Activated CD4-positive, alpha-beta T cell treated with anti-CD3 and anti-CD28 coated beads, Interleukin-2, amount 10 ng/mL, durations not matched to agents 7 days and 5 days (primary cell): ENCODE results near the gene CDKN1B. TPM values are rescaled to one million over a fixed set of nuclear protein-coding genes. Genes with fewer than 3 reads are reported as not detected.

Source experiments
- CTCF ChIA-PET: fragments of 350-600 bp; sonication (Branson Sonifier 250); formaldehyde crosslinking; loops from one replicate; lab custom pipeline; 2021; ENCODE audit warnings: antibody characterized with exemption; lab: Charles Lee
- POLR2A ChIA-PET: fragments of 350-600 bp; sonication (Branson Sonifier 250); formaldehyde crosslinking; loops from one replicate; lab custom pipeline; 2021; ENCODE audit warnings: antibody characterized with exemption; lab: Charles Lee
- DNase-seq: peaks from one replicate; pipeline ENCODE4 v3.0.0-alpha.2; 2020
- H3K27ac Mint-ChIP-seq: one replicate; pipeline ENCODE4 v1.8.0; 2021; ENCODE audit warnings: mild to moderate bottlenecking, moderate library complexity, mixed read lengths
- H3K27me3 Mint-ChIP-seq: one replicate; pipeline ENCODE4 v1.8.0; 2021; ENCODE audit warnings: mixed read lengths
- H3K36me3 Mint-ChIP-seq: one replicate; pipeline ENCODE4 v1.8.0; 2021; ENCODE audit warnings: low read depth, mixed read lengths
- H3K4me1 Mint-ChIP-seq: one replicate; pipeline ENCODE4 v1.8.0; 2021; ENCODE audit warnings: mixed read lengths
- H3K4me3 Mint-ChIP-seq: one replicate; pipeline ENCODE4 v1.8.0; 2021; ENCODE audit warnings: mild to moderate bottlenecking, moderate library complexity, mixed read lengths
- H3K9me3 Mint-ChIP-seq: one replicate; pipeline ENCODE4 v1.8.0; 2021; ENCODE audit warnings: mixed read lengths
- total RNA-seq, 2 experiments: library from RNA; stranded (reverse); gene quantifications; one replicate each; pipeline ENCODE4 v1.2.3, GENCODE V29; 2021

Gene CDKN1B
- total RNA-seq, result 100 to 1,000 TPM; 105 to 117 TPM

- Mint-ChIP-seq H3K9me3 (no peaks in the 10 kb centered on the region), H3K36me3 (peaks cover 57% of the 10 kb centered on the region), H3K27ac (peak within 1 kb of the TSS; percentile 99), H3K27me3 (no peaks in the 10 kb centered on the region), H3K4me3 (peak within 1 kb of the TSS; percentile 97), H3K4me1 (peaks cover 40% of the 10 kb centered on the region)
- POLR2A ChIA-PET, result interaction anchor here (1.1 to 2.2 kb wide), 5 partner anchors 8 to 360 kb away, joined by 3 to 24 read pairs (median 4); partner anchors contain the start of gene BORCS5
- CTCF ChIA-PET, result interaction anchor here (0.6 to 1.6 kb wide), 4 partner anchors 8 to 114 kb away, joined by 3 to 7 read pairs (median 4); no protein-coding TSS in a partner anchor
- peak; percentile 91 for DNase-seq
Observed at GRCh38 chr12:12716793-12717585, at the start of gene CDKN1B. TSS of gene CDKN1B (plus strand) at chr12:12717368. CDS start at chr12:12717840, 472 bp downstream.

DNA sequence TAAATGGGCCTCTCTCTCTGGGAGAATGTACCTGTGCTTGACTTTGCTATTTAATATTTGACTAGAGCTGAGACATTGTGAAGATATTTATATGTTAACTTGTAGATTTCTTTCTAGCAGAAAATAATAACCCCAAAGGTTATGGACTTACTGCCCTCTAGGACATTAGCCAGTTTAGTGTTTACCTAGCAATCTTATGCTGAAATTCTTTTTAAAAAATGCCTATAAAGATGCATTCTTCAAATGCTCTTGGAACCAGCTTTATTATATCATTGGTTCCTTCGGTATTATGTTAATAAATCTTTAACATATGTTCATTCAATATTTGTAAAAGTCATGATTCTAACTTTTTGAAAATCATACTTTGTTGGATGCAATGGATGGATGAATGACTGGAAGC, 49.2 kb upstream of the CDKN1B start:
- peaks cover 2% of the 10 kb centered on the region for H3K36me3 Mint-ChIP-seq
- ChIA-PET POLR2A (no interaction called here), CTCF (interaction anchor here (1.1 to 1.3 kb wide), 2 partner anchors 9 to 26 kb away, joined by 3 to 5 read pairs; no protein-coding TSS in a partner anchor)
- no peak for DNase-seq
- H3K27ac Mint-ChIP-seq, result no peak overlapping the region
- H3K4me3 Mint-ChIP-seq, result no peak overlapping the region
- H3K4me1 Mint-ChIP-seq, result peaks cover 15% of the 10 kb centered on the region
- no peaks in the 10 kb centered on the region for H3K27me3 Mint-ChIP-seq
- H3K9me3 Mint-ChIP-seq, result no peaks in the 10 kb centered on the region

DNA sequence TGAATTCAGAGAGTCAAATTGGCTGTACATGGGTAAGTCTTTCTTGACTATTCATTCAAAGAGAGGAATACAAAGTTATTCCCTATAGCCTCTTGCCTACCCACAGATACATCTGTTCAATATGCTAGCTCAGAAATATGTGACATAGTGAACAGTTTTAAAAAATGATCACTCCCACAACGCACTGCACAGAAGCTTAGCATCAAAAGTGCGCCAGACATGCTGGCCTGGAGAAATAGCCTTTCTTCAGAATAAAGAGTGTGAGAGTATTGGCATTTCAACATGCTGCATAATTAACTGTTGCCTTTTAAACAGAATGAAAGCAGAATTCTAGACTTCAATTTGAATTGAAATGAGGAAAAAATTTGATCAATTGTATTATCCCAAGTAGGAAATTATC, 48.1 kb upstream of the CDKN1B start:
- no peak overlapping the region for H3K27ac Mint-ChIP-seq
- CTCF ChIA-PET, result no interaction called here

DNA sequence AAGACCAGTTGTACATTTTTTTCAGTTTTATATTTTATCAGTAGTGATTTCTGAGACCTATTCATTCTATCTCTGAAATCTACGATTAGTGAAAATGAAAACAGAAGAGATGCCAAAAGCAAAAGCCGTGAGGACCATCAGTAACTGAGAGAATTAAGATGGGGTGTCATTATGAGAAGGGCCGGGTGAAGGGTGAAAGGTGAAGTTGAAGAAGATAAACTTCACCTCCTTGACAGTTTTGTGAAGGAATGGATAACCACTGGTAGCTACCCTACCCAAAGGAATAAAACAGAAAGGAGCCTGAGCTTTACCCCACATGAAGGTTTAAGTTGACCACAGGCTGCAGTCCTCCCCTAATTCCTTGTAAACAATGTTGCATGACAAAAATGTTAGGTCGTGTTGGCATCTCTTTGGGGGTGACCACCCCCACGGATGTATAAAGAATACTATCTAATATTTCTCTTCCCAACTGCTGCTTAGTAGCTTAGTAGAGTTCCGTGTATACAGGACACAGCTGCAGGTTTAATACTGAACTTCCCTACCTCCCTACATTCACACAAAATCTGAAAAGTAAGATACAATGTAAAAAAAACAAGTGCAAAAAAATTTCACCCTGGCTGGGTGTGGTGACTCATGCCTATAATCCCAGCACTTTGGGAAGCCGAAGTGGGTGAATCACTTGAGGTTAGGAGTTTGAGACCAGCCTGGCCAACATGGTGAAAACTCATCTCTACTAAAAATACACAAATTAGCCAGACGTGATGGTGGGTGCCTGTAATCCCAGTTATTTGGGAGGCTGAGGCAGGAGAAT, 45.1 kb upstream of the CDKN1B start:
- no peak for DNase-seq
- H3K4me1 Mint-ChIP-seq, result peaks cover 29% of the 10 kb centered on the region
- ChIA-PET CTCF (interaction anchor here (0.5 to 1.4 kb wide), 5 partner anchors 9 to 1825 kb away, joined by 3 to 4 read pairs (median 3); no protein-coding TSS in a partner anchor), POLR2A (no interaction called here)
- H3K4me3 Mint-ChIP-seq, result no peak overlapping the region
- no peaks in the 10 kb centered on the region for H3K27me3 Mint-ChIP-seq
- no peaks in the 10 kb centered on the region for H3K9me3 Mint-ChIP-seq
- H3K36me3 Mint-ChIP-seq, result peaks cover 10% of the 10 kb centered on the region
- no peak overlapping the region for H3K27ac Mint-ChIP-seq

More for the DNA sequence above, 48.1 kb upstream of the CDKN1B start:
- Mint-ChIP-seq H3K36me3 (peaks cover 9% of the 10 kb centered on the region), H3K4me1 (peaks cover 21% of the 10 kb centered on the region), H3K4me3 (no peak overlapping the region), H3K9me3 (no peaks in the 10 kb centered on the region), H3K27me3 (no peaks in the 10 kb centered on the region)
- DNase-seq, result no peak
- POLR2A ChIA-PET, result no interaction called here

DNA sequence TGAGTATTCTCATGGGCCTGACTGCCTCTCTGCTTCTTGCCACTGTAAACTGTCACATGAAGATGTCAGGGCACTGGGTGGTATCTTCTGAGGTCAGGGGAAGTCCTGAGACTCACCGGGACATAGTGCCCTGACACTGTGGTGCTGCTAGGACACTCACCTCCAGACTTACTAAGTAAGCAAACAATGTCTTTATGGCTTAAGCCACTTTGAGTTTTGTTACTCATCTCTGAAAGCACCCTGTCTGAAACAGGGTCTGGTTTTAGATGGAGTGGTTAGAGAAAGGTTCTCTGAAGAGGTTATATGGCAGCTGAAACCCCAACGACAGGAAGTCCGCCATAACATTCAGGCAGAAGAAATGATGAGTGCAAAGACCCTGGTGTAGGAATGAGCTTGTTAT, 43.9 kb upstream of the CDKN1B start:
- POLR2A ChIA-PET, result no interaction called here
- no peak overlapping the region for H3K27ac Mint-ChIP-seq
- peaks cover 29% of the 10 kb centered on the region for H3K4me1 Mint-ChIP-seq
- no peak for DNase-seq
- peaks cover 10% of the 10 kb centered on the region for H3K36me3 Mint-ChIP-seq
- CTCF ChIA-PET, result interaction anchor here (1.4 kb wide), 2 partner anchors 11 to 27 kb away, joined by 4 to 5 read pairs; no protein-coding TSS in a partner anchor
- H3K4me3 Mint-ChIP-seq, result no peak overlapping the region
- no peaks in the 10 kb centered on the region for H3K27me3 Mint-ChIP-seq
- no peaks in the 10 kb centered on the region for H3K9me3 Mint-ChIP-seq

DNA sequence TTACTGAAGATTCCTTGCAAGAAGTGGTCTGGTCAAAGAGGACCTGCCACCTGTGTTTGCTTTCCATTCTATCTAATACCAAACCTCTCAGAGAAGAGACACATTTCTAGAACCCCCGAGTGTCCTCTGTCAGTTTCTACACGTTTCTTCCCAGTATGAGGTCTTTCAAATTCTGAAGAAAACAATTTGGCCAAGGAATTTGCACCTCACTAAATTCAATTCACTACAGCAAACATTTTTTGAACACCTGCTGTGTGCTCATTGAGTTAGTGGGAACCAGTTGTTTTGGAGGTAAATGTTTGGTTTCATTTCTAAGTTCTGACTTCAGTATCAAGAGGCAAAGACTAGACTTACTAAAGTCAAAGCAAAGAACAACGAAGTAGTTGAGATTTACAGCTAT, 40.6 kb upstream of the CDKN1B start:
- ChIA-PET POLR2A (no interaction called here), CTCF (interaction anchor here (0.8 kb wide), 1 partner anchor 10 kb away, joined by 3 read pairs; no protein-coding TSS in a partner anchor)
- peaks cover 25% of the 10 kb centered on the region for H3K4me1 Mint-ChIP-seq
- H3K9me3 Mint-ChIP-seq, result no peaks in the 10 kb centered on the region
- H3K27ac Mint-ChIP-seq, result no peak overlapping the region
- no peaks in the 10 kb centered on the region for H3K27me3 Mint-ChIP-seq
- H3K4me3 Mint-ChIP-seq, result no peak overlapping the region
- DNase-seq, result no peak
- H3K36me3 Mint-ChIP-seq, result peaks cover 10% of the 10 kb centered on the region

- DNase-seq, result no peak
- Mint-ChIP-seq H3K36me3 (peaks cover 5% of the 10 kb centered on the region), H3K9me3 (no peaks in the 10 kb centered on the region), H3K27me3 (no peaks in the 10 kb centered on the region), H3K4me3 (no peak overlapping the region), H3K4me1 (peaks cover 8% of the 10 kb centered on the region), H3K27ac (peak overlapping the region; percentile 21)
- CTCF ChIA-PET, result interaction anchor here (0.9 to 2.2 kb wide), 2 partner anchors 22 to 55 kb away, joined by 3 to 8 read pairs; no protein-coding TSS in a partner anchor
- POLR2A ChIA-PET, result interaction anchor here (0.7 kb wide), 1 partner anchor 259 kb away, joined by 4 read pairs; no protein-coding TSS in a partner anchor
Observed at GRCh38 chr12:12681061-12681765, 36.0 kb upstream of the CDKN1B start.

- no peak overlapping the region for H3K27ac Mint-ChIP-seq
- POLR2A ChIA-PET, result no interaction called here
- no peaks in the 10 kb centered on the region for H3K27me3 Mint-ChIP-seq
- H3K9me3 Mint-ChIP-seq, result no peaks in the 10 kb centered on the region
- peaks cover 5% of the 10 kb centered on the region for H3K36me3 Mint-ChIP-seq
- no peak for DNase-seq
- no peak overlapping the region for H3K4me3 Mint-ChIP-seq
- peaks cover 3% of the 10 kb centered on the region for H3K4me1 Mint-ChIP-seq
- CTCF ChIA-PET, result interaction anchor here (2.2 kb wide), 1 partner anchor 54 kb away, joined by 8 read pairs; no protein-coding TSS in a partner anchor
Observed at GRCh38 chr12:12682284-12682683, 34.9 kb upstream of the CDKN1B start.

- POLR2A ChIA-PET, result no interaction called here
- Mint-ChIP-seq H3K36me3 (peaks cover 8% of the 10 kb centered on the region), H3K27me3 (no peaks in the 10 kb centered on the region), H3K9me3 (no peaks in the 10 kb centered on the region), H3K4me1 (peaks cover 3% of the 10 kb centered on the region), H3K27ac (no peak overlapping the region), H3K4me3 (no peak overlapping the region)
- DNase-seq, result no peak
- CTCF ChIA-PET, result interaction anchor here (1.0 kb wide), 1 partner anchor 11 kb away, joined by 3 read pairs; no protein-coding TSS in a partner anchor
Observed at GRCh38 chr12:12683136-12683697, 34.0 kb upstream of the CDKN1B start.

DNA sequence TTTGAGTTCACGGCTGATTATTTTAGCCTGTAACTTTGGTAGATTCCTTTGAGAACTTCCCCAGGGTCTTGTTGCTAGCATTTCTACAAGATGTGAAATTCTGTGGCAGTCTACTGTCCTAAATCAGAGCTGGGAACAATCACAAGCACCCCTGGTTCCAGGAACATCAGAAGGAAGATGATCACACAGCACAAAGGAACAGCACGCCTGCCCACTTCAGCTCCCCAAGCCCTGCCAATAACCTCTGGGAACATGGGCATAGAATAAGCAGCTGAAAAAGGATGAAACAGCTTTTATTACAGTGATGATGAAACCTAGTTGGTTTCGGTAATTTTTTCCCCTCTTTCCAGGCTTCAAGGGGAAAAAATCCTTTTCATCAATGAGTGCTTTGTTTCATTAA, 33.4 kb upstream of the CDKN1B start:
- ChIA-PET POLR2A (no interaction called here), CTCF (interaction anchor here (1.0 kb wide), 1 partner anchor 11 kb away, joined by 3 read pairs; no protein-coding TSS in a partner anchor)
- no peaks in the 10 kb centered on the region for H3K27me3 Mint-ChIP-seq
- H3K4me1 Mint-ChIP-seq, result peaks cover 3% of the 10 kb centered on the region
- H3K36me3 Mint-ChIP-seq, result peaks cover 13% of the 10 kb centered on the region
- H3K4me3 Mint-ChIP-seq, result no peak overlapping the region
- H3K9me3 Mint-ChIP-seq, result no peaks in the 10 kb centered on the region
- no peak overlapping the region for H3K27ac Mint-ChIP-seq
- no peak for DNase-seq

DNA sequence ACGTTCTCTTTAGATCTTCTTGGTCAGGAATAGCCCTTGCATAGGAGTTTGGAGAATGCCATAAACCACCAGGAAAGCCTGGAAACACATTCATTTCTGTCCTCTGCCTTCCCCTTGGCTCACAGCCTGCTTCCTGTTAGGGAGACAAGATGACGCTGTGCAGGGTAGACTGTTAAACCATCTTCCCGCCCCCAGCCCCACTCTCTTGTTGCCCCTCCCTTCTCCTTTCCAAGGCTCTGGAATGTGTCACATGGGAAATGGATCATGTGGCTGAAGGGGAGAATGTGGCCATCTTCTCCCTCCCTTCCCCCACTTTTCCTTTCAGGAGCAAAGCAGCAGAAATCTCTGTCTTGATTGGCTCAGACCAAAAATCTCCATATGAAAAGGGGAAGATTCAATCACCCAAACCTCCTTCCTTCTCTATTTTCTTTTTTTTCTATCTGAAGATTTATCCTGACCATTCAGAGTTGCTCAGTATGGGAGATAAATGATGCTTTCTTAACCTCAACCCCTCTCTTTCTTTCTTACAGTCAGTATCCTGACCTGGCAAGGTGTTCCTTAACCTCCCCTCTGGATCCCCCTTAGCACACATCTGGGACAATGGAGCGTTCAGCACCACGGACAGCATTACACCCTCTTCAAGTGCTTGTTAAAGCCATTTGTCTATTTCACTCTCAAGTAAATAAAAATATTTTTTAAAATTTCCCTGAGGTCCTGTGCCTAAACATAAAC, 32.6 kb upstream of the CDKN1B start:
- Mint-ChIP-seq H3K9me3 (no peaks in the 10 kb centered on the region), H3K27me3 (no peaks in the 10 kb centered on the region), H3K4me1 (peaks cover 9% of the 10 kb centered on the region), H3K4me3 (no peak overlapping the region), H3K36me3 (peaks cover 16% of the 10 kb centered on the region), H3K27ac (no peak overlapping the region)
- CTCF ChIA-PET, result no interaction called here
- POLR2A ChIA-PET, result no interaction called here
- DNase-seq, result peak; percentile 49
